ENCODE measurements around the gene ACOX1. TPM values are rescaled to one million over a fixed set of nuclear protein-coding genes. Genes with fewer than 3 reads are reported as not detected.

Gene ACOX1
- total and polyA plus RNA-seq, 2 of the 13 experiments (the other 11 are each of a cell fraction or from before 2014, with no cell fraction given): 86.4 to 120 TPM

- peak; percentile 94 for TF ChIP-seq ZNF543 (CRISPR knock-in tag; IDR thresholded peaks at IDR 0.05)
- TF ChIP-seq ZNF660 (CRISPR knock-in tag; IDR thresholded peaks at IDR 0.05; ENCODE audit: borderline replicate concordance, low read depth): no peak
- no peak for TF ChIP-seq DMAP1 (CRISPR knock-in tag; IDR thresholded peaks at IDR 0.05)
- TF ChIP-seq TMF1 (CRISPR knock-in tag; IDR thresholded peaks at IDR 0.05; ENCODE audit: low read depth): no peak
- TF ChIP-seq ETV6 (CRISPR knock-in tag; conservative IDR thresholded peaks at IDR 0.05): no peak
- TF ChIP-seq NR1H2 (CRISPR knock-in tag; IDR thresholded peaks at IDR 0.05; ENCODE audit: borderline replicate concordance, low read depth): no peak
- no peak for TF ChIP-seq MXI1 (IDR thresholded peaks at IDR 0.05; ENCODE audit: borderline replicate concordance, low read depth, low read length)
- TF ChIP-seq GABPA (IDR thresholded peaks at IDR 0.05; ENCODE audit: low read depth, low read length): no peak
- peak; percentile 36; the same call in 1 of the 2 replicates for TF ChIP-seq GABPA (CRISPR knock-in tag; IDR thresholded peaks at IDR 0.05; ENCODE audit: low read depth)
- TF ChIP-seq DNMT3B (CRISPR knock-in tag; conservative IDR thresholded peaks at IDR 0.05): no peak
- TF ChIP-seq CEBPG (CRISPR knock-in tag; IDR thresholded peaks at IDR 0.05): no peak
- no peak for TF ChIP-seq POLR2A (IDR thresholded peaks at IDR 0.05; ENCODE audit: insufficient read depth in 1 of 2, low read depth in 2 of 2, low read length in 2 of 2)
- no peak for TF ChIP-seq HNRNPL (IDR thresholded peaks at IDR 0.05; ENCODE audit: low read depth, low read length)
- no peak for TF ChIP-seq ATRX (CRISPR knock-in tag; IDR thresholded peaks at IDR 0.05; ENCODE audit: borderline replicate concordance)
- no peak for TF ChIP-seq RNF219 (CRISPR knock-in tag; IDR thresholded peaks at IDR 0.05)
- no peak for TF ChIP-seq ATF1 (CRISPR knock-in tag; IDR thresholded peaks at IDR 0.05)
- no peak for TF ChIP-seq SNAPC4 (CRISPR knock-in tag; IDR thresholded peaks at IDR 0.05)
- no peak for TF ChIP-seq ZNF674 (CRISPR knock-in tag; IDR thresholded peaks at IDR 0.05; ENCODE audit: low read depth)
- no peak for TF ChIP-seq WIZ (CRISPR knock-in tag; IDR thresholded peaks at IDR 0.05)
- 0 out of 2 replicates have a peak, but pooled peaks have one; percentile 40 for TF ChIP-seq ZNF782 (CRISPR knock-in tag; IDR thresholded peaks at IDR 0.05; ENCODE audit: borderline replicate concordance)
- TF ChIP-seq ZSCAN25 (CRISPR knock-in tag; IDR thresholded peaks at IDR 0.05): no peak
- TF ChIP-seq, protein P1, sequence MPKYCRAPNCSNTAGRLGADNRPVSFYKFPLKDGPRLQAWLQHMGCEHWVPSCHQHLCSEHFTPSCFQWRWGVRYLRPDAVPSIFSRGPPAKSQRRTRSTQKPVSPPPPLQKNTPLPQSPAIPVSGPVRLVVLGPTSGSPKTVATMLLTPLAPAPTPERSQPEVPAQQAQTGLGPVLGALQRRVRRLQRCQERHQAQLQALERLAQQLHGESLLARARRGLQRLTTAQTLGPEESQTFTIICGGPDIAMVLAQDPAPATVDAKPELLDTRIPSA (CRISPR knock-in tag; IDR thresholded peaks at IDR 0.05; ENCODE audit: borderline replicate concordance): no peak
- no peak for TF ChIP-seq ZNF460 (CRISPR knock-in tag; IDR thresholded peaks at IDR 0.05; ENCODE audit: borderline replicate concordance)
- TF ChIP-seq ZNF550 (CRISPR knock-in tag; IDR thresholded peaks at IDR 0.05; ENCODE audit: borderline replicate concordance): no peak
- no peak for TF ChIP-seq SIN3B (IDR thresholded peaks at IDR 0.05; ENCODE audit: low read length)
- no peak for TF ChIP-seq PRPF4 (IDR thresholded peaks at IDR 0.05; ENCODE audit: low read depth, low read length, poor library complexity, severe bottlenecking)
Measured at GRCh38 chr17:75927286-75927922, 51.6 kb downstream of the ACOX1 start (continued).
